ENCODE measurements around the gene MAGEA1.

The MAGEA1 gene

GRCh38 chrX:153190381-153190780 is 11.3 kb downstream of the MAGEA1 start:
- H3K4me3 ChIP-seq (ENCODE audit: low read length), result no peak overlapping the region
- no peaks in the 10 kb centered on the region for H3K27me3 ChIP-seq (ENCODE audit: control insufficient read depth, insufficient read depth, low read length)
- no peaks in the 10 kb centered on the region for H3K36me3 ChIP-seq (ENCODE audit: control insufficient read depth, low read depth, low read length)
- H3K27ac ChIP-seq (ENCODE audit: low read length), result no peak overlapping the region
- peaks cover 6% of the 10 kb centered on the region for H3K9me3 ChIP-seq (ENCODE audit: control insufficient read depth, low read depth, low read length)
- H3K9ac ChIP-seq (ENCODE audit: low read length), result no peak overlapping the region
- H3K4me1 ChIP-seq (ENCODE audit: control insufficient read depth, low read depth, low read length), result no peaks in the 10 kb centered on the region

GRCh38 chrX:153200462-153200861 is 21.4 kb downstream of the MAGEA1 start:
- Histone ChIP-seq H3K27me3 (ENCODE audit: control insufficient read depth, insufficient read depth, low read length) (no peaks in the 10 kb centered on the region), H3K9me3 (ENCODE audit: control insufficient read depth, low read depth, low read length) (peaks cover 6% of the 10 kb centered on the region), H3K9ac (ENCODE audit: low read length) (no peak overlapping the region), H3K4me1 (ENCODE audit: control insufficient read depth, low read depth, low read length) (no peaks in the 10 kb centered on the region), H3K4me3 (ENCODE audit: low read length) (no peak overlapping the region), H3K36me3 (ENCODE audit: control insufficient read depth, low read depth, low read length) (no peaks in the 10 kb centered on the region), H3K27ac (ENCODE audit: low read length) (no peak overlapping the region)

GRCh38 chrX:153206425-153207046 is 27.5 kb downstream of the MAGEA1 start:
- Histone ChIP-seq H3K9ac (ENCODE audit: low read length) (no peak overlapping the region), H3K27ac (ENCODE audit: low read length) (no peak overlapping the region), H3K36me3 (ENCODE audit: control insufficient read depth, low read depth, low read length) (no peaks in the 10 kb centered on the region), H3K27me3 (ENCODE audit: control insufficient read depth, insufficient read depth, low read length) (no peaks in the 10 kb centered on the region), H3K9me3 (ENCODE audit: control insufficient read depth, low read depth, low read length) (peaks cover 25% of the 10 kb centered on the region), H3K4me3 (ENCODE audit: low read length) (no peak overlapping the region), H3K4me1 (ENCODE audit: control insufficient read depth, low read depth, low read length) (no peaks in the 10 kb centered on the region)

- Histone ChIP-seq H3K27me3 (ENCODE audit: control insufficient read depth, insufficient read depth, low read length) (no peaks in the 10 kb centered on the region), H3K36me3 (ENCODE audit: control insufficient read depth, low read depth, low read length) (no peaks in the 10 kb centered on the region), H3K9me3 (ENCODE audit: control insufficient read depth, low read depth, low read length) (peaks cover 27% of the 10 kb centered on the region), H3K27ac (ENCODE audit: low read length) (no peak overlapping the region), H3K4me3 (ENCODE audit: low read length) (no peak overlapping the region), H3K4me1 (ENCODE audit: control insufficient read depth, low read depth, low read length) (no peaks in the 10 kb centered on the region), H3K9ac (ENCODE audit: low read length) (no peak overlapping the region)
These were observed 30.3 kb downstream of the MAGEA1 start for GRCh38 chrX:153209347-153209746.

GRCh38 chrX:153214934-153215333 is 35.9 kb downstream of the MAGEA1 start:
- Histone ChIP-seq H3K36me3 (ENCODE audit: control insufficient read depth, low read depth, low read length) (no peaks in the 10 kb centered on the region), H3K9me3 (ENCODE audit: control insufficient read depth, low read depth, low read length) (peaks cover 20% of the 10 kb centered on the region), H3K27me3 (ENCODE audit: control insufficient read depth, insufficient read depth, low read length) (no peaks in the 10 kb centered on the region), H3K4me3 (ENCODE audit: low read length) (no peak overlapping the region), H3K9ac (ENCODE audit: low read length) (no peak overlapping the region), H3K27ac (ENCODE audit: low read length) (no peak overlapping the region), H3K4me1 (ENCODE audit: control insufficient read depth, low read depth, low read length) (no peaks in the 10 kb centered on the region)

GRCh38 chrX:153216926-153217325 is 37.8 kb downstream of the MAGEA1 start:
- H3K9me3 ChIP-seq (ENCODE audit: control insufficient read depth, low read depth, low read length), result peaks cover 18% of the 10 kb centered on the region
- no peaks in the 10 kb centered on the region for H3K36me3 ChIP-seq (ENCODE audit: control insufficient read depth, low read depth, low read length)
- H3K27me3 ChIP-seq (ENCODE audit: control insufficient read depth, insufficient read depth, low read length), result no peaks in the 10 kb centered on the region
- no peak overlapping the region for H3K27ac ChIP-seq (ENCODE audit: low read length)
- H3K4me3 ChIP-seq (ENCODE audit: low read length), result no peak overlapping the region
- H3K4me1 ChIP-seq (ENCODE audit: control insufficient read depth, low read depth, low read length), result no peaks in the 10 kb centered on the region
- no peak overlapping the region for H3K9ac ChIP-seq (ENCODE audit: low read length)

- no peaks in the 10 kb centered on the region for H3K27me3 ChIP-seq (ENCODE audit: control insufficient read depth, insufficient read depth, low read length)
- peaks cover 4% of the 10 kb centered on the region for H3K4me1 ChIP-seq (ENCODE audit: control insufficient read depth, low read depth, low read length)
- H3K27ac ChIP-seq (ENCODE audit: low read length), result no peak overlapping the region
- H3K36me3 ChIP-seq (ENCODE audit: control insufficient read depth, low read depth, low read length), result no peaks in the 10 kb centered on the region
- no peak overlapping the region for H3K9ac ChIP-seq (ENCODE audit: low read length)
- H3K4me3 ChIP-seq (ENCODE audit: low read length), result no peak overlapping the region
- peaks cover 16% of the 10 kb centered on the region for H3K9me3 ChIP-seq (ENCODE audit: control insufficient read depth, low read depth, low read length)
These were observed 46.5 kb downstream of the MAGEA1 start for GRCh38 chrX:153225438-153226098.

- H3K4me3 ChIP-seq (ENCODE audit: low read length), result peak overlapping the region; percentile 41
- no peaks in the 10 kb centered on the region for H3K27me3 ChIP-seq (ENCODE audit: control insufficient read depth, insufficient read depth, low read length)
These were observed 47.5 kb downstream of the MAGEA1 start for GRCh38 chrX:153226344-153227185.

More at GRCh38 chrX:153226344-153227185, 47.5 kb downstream of the MAGEA1 start:
- Histone ChIP-seq H3K4me1 (ENCODE audit: control insufficient read depth, low read depth, low read length) (peaks cover 4% of the 10 kb centered on the region), H3K9me3 (ENCODE audit: control insufficient read depth, low read depth, low read length) (peaks cover 17% of the 10 kb centered on the region), H3K27ac (ENCODE audit: low read length) (no peak overlapping the region), H3K36me3 (ENCODE audit: control insufficient read depth, low read depth, low read length) (no peaks in the 10 kb centered on the region), H3K9ac (ENCODE audit: low read length) (no peak overlapping the region)
